ENCODE data around the gene MED13L. TPM values are rescaled to one million over a fixed set of nuclear protein-coding genes. Genes with fewer than 3 reads are reported as not detected.

MED13L gene
- total and polyA plus RNA-seq, 2 donors (not counting 1 experiment from before 2014, with no cell fraction given) = 56.5 to 97.3 TPM

DNA sequence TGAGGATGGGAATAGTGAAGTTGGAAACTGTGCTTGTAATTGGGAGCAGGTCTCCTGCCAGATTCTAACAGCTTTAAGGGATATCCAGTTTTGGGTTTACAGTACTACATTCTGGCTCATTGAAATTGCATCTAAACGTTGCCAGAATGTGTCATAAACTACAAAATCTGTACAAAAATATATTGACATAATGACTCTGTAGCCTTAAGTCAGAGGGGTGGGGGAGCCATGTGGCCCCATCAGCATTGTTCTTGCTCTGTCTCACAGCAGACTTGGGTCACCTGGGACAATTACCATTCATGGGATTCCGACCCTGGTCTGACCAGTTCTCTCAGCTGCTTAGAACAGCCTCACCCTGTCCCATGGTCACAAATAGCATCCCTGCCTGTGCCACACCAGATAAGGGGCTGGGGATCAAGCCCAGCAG, 43.3 kb upstream of the MED13L start:
- peak overlapping the region; percentile 95 for H3K27ac ChIP-seq (ENCODE audit: insufficient read depth, low read length)
- H3K9ac ChIP-seq (ENCODE audit: insufficient read depth, low read length) = no peak overlapping the region
- no peaks in the 10 kb centered on the region for H4K20me1 ChIP-seq (ENCODE audit: control insufficient read depth, extremely low read depth, insufficient read depth, low read length)
- H3K4me3 ChIP-seq (replicated peaks in 1 of 4; ENCODE audit: control extremely low read depth in 1 of 4, insufficient read depth in 1 of 4, low read depth in 3 of 4, low read length in 4 of 4) = no peak overlapping the region
- peak; percentile 20 to 35 for DNase-seq (ENCODE audit: low read depth in 2 of 2)
- no peaks in the 10 kb centered on the region for H3K27me3 ChIP-seq (ENCODE audit: control insufficient read depth, insufficient read depth, low read length)
- H2AFZ ChIP-seq (ENCODE audit: low read length) = no peak overlapping the region
- H3K36me3 ChIP-seq (ENCODE audit: control insufficient read depth, insufficient read depth, low read length) = no peaks in the 10 kb centered on the region
- TF ChIP-seq CTCF (conservative IDR thresholded peaks at IDR 0.05 in 1 of 2, IDR thresholded peaks at IDR 0.05 in 1 of 2; ENCODE audit: low read depth in 1 of 2, low read length in 2 of 2) (no peak), EZH2 (IDR thresholded peaks at IDR 0.05; ENCODE audit: low read length, missing control alignments) (no peak)
- H3K4me2 ChIP-seq (ENCODE audit: extremely low read depth, insufficient read depth, low read length) = peak overlapping the region; percentile 81
- H3K79me2 ChIP-seq (ENCODE audit: control insufficient read depth, insufficient read depth, low read length) = no peaks in the 10 kb centered on the region
- peaks cover 9% of the 10 kb centered on the region for H3K4me1 ChIP-seq (ENCODE audit: control insufficient read depth, extremely low read depth, insufficient read depth, low read length)
- H3K9me3 ChIP-seq (ENCODE audit: control insufficient read depth, insufficient read depth, low read depth, low read length) = no peaks in the 10 kb centered on the region

GRCh38 chr12:116319898-116320621, 42.6 kb upstream of the MED13L start:
- peak overlapping the region; percentile 95 for H3K27ac ChIP-seq (ENCODE audit: insufficient read depth, low read length)

More at GRCh38 chr12:116319898-116320621, 42.6 kb upstream of the MED13L start:
- TF ChIP-seq CTCF (conservative IDR thresholded peaks at IDR 0.05 in 1 of 2, IDR thresholded peaks at IDR 0.05 in 1 of 2; ENCODE audit: low read depth in 1 of 2, low read length in 2 of 2) (no peak), EZH2 (IDR thresholded peaks at IDR 0.05; ENCODE audit: low read length, missing control alignments) (no peak)
- Histone ChIP-seq H3K4me1 (ENCODE audit: control insufficient read depth, extremely low read depth, insufficient read depth, low read length) (peaks cover 9% of the 10 kb centered on the region), H2AFZ (ENCODE audit: low read length) (peak overlapping the region; percentile 69), H3K4me2 (ENCODE audit: extremely low read depth, insufficient read depth, low read length) (peak overlapping the region; percentile 81), H3K36me3 (ENCODE audit: control insufficient read depth, insufficient read depth, low read length) (no peaks in the 10 kb centered on the region), H3K79me2 (ENCODE audit: control insufficient read depth, insufficient read depth, low read length) (no peaks in the 10 kb centered on the region), H3K9me3 (ENCODE audit: control insufficient read depth, insufficient read depth, low read depth, low read length) (no peaks in the 10 kb centered on the region), H3K27me3 (ENCODE audit: control insufficient read depth, insufficient read depth, low read length) (no peaks in the 10 kb centered on the region), H3K9ac (ENCODE audit: insufficient read depth, low read length) (no peak overlapping the region), H4K20me1 (ENCODE audit: control insufficient read depth, extremely low read depth, insufficient read depth, low read length) (no peaks in the 10 kb centered on the region), H3K4me3 (replicated peaks in 1 of 4; ENCODE audit: control extremely low read depth in 1 of 4, insufficient read depth in 1 of 4, low read depth in 3 of 4, low read length in 4 of 4) (peak overlapping the region in 2 of 4 experiments; percentile 15 to 24)
- DNase-seq (ENCODE audit: low read depth in 2 of 2) = peak; percentile 93 to 98
